CMK (cell line): ENCODE data around the gene CBLN3.

ENCODE experiments used
- DNase-seq: peaks from one replicate; pipeline ENCODE4 v3.0.0-alpha.2; 2010; ENCODE audit warnings: low read depth

CBLN3 gene

GRCh38 chr14:24425704-24426103, 3.8 kb downstream of the CBLN3 start:
- DNase-seq = no peak

- no peak for DNase-seq
Observed at GRCh38 chr14:24422694-24423601, 6.5 kb downstream of the CBLN3 start.

- no peak for DNase-seq
Observed at GRCh38 chr14:24422261-24422660, 7.2 kb downstream of the CBLN3 start.

GRCh38 chr14:24418492-24418873, 11.0 kb downstream of the CBLN3 start:
- no peak for DNase-seq

GRCh38 chr14:24417832-24418491, 11.5 kb downstream of the CBLN3 start:
- DNase-seq = no peak

- DNase-seq = no peak
Observed at GRCh38 chr14:24416932-24417619, 12.4 kb downstream of the CBLN3 start.

GRCh38 chr14:24416254-24416931, 13.1 kb downstream of the CBLN3 start:
- no peak for DNase-seq

- no peak for DNase-seq
Observed at GRCh38 chr14:24415421-24416253, 13.8 kb downstream of the CBLN3 start.

GRCh38 chr14:24414732-24415420, 14.6 kb downstream of the CBLN3 start:
- no peak for DNase-seq

GRCh38 chr14:24414077-24414476, 15.4 kb downstream of the CBLN3 start:
- DNase-seq = no peak

- DNase-seq = no peak
Observed at GRCh38 chr14:24411443-24412389, 17.8 kb downstream of the CBLN3 start.

- DNase-seq = no peak
Observed at GRCh38 chr14:24409956-24410355, 19.5 kb downstream of the CBLN3 start.

GRCh38 chr14:24409192-24409591, 20.3 kb downstream of the CBLN3 start:
- no peak for DNase-seq

GRCh38 chr14:24408764-24409163, 20.7 kb downstream of the CBLN3 start:
- no peak for DNase-seq

- DNase-seq = no peak
Observed at GRCh38 chr14:24407608-24408325, 21.7 kb downstream of the CBLN3 start.

- DNase-seq = no peak
Observed at GRCh38 chr14:24406416-24406815, 23.1 kb downstream of the CBLN3 start.

- DNase-seq = no peak
Observed at GRCh38 chr14:24404814-24405213, 24.7 kb downstream of the CBLN3 start.

GRCh38 chr14:24403294-24403998, 26.0 kb downstream of the CBLN3 start:
- no peak for DNase-seq
